ENCODE measurements around the gene TPSB2.

DNA sequence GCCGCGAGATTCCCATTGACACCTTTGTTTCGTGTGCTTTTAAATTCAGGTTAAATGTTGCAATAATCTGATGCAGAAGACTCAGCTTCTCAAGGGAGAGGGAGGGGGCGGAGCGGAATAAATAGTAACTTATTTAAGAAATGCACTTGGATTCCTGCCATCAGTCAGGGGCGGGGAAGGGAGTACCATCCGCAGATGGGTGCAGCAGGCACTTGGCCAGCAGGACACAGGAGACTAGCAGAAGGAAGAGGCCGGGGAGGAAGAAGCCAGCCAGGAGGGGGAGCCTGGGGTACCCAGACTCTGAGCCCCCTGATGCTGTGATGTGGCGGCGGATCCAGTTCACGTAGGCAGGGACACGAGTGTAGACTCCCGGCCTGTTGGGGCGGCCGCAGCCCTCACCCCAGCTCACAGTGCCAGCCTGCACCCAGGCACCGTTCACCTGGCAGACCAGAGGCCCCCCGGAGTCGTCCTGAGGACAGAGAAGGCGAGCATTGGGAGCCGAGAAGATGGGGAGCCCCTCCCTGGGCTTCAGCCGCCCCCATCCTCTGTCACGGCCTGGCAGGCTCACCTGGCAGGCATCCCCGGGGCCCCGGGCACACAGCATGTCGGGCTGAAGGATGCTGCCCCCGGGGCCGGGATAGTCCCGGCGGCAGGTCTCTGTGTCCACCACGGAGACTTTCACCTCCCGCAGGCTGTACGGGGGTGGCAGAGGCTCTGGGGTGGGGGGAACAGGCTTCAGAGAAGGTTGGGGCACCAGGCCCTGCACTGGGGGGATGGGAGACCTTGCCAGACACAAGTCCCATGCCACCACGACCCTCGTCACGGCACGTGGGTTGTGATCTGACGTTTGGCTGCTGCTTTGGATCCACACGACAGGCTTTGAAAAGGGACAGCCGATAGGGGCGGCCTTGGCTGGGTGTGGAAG lies 8.1 kb downstream of the TPSB2 start:
- TF ChIP-seq POLR2A (IDR thresholded peaks at IDR 0.05) (no peak), CTCF (IDR thresholded peaks at IDR 0.05) (no peak)
